A549 (cell line): ENCODE data around the gene TFDP3.

Experiments
- EHF ChIP-seq: fragments of 250-450 bp; sonication (Bioruptor Pico); IDR thresholded peaks from 2 replicates; pipeline ENCODE4 v1.5.0; 2020; ENCODE audit warnings: mild to moderate bottlenecking
- POLR2A ChIP-seq: IDR thresholded peaks from 2 replicates; pipeline ENCODE4 v1.6.1; 2012; ENCODE audit warnings: mild to moderate bottlenecking, low read length
- RAD21 ChIP-seq, 2 experiments: fragments of >200 bp in 1 of 2; sonication (Bioruptor Twin) in 1 of 2; formaldehyde crosslinking in 1 of 2; IDR thresholded peaks in 1 of 2; conservative IDR thresholded peaks in 1 of 2; 2 replicates in 1 of 2; 3 replicates in 1 of 2; pipeline ENCODE4 v1.6.1; 2012 to 2018; ENCODE audit warnings: inconsistent platforms in 1 of 2
- TF ChIP-seq, protein P1 (sequence below): fragments of >200 bp; sonication (Bioruptor Twin); formaldehyde crosslinking; IDR thresholded peaks from 3 replicates; pipeline ENCODE4 v1.5.1; 2016
- TF ChIP-seq, protein P2 (sequence below): fragments of 450-650 bp; IDR thresholded peaks from 2 replicates; pipeline ENCODE4 v1.6.1; 2014; ENCODE audit warnings: antibody characterized with exemption

- TF ChIP-seq, protein P1, sequence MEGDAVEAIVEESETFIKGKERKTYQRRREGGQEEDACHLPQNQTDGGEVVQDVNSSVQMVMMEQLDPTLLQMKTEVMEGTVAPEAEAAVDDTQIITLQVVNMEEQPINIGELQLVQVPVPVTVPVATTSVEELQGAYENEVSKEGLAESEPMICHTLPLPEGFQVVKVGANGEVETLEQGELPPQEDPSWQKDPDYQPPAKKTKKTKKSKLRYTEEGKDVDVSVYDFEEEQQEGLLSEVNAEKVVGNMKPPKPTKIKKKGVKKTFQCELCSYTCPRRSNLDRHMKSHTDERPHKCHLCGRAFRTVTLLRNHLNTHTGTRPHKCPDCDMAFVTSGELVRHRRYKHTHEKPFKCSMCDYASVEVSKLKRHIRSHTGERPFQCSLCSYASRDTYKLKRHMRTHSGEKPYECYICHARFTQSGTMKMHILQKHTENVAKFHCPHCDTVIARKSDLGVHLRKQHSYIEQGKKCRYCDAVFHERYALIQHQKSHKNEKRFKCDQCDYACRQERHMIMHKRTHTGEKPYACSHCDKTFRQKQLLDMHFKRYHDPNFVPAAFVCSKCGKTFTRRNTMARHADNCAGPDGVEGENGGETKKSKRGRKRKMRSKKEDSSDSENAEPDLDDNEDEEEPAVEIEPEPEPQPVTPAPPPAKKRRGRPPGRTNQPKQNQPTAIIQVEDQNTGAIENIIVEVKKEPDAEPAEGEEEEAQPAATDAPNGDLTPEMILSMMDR: no peak
- TF ChIP-seq, protein P2, sequence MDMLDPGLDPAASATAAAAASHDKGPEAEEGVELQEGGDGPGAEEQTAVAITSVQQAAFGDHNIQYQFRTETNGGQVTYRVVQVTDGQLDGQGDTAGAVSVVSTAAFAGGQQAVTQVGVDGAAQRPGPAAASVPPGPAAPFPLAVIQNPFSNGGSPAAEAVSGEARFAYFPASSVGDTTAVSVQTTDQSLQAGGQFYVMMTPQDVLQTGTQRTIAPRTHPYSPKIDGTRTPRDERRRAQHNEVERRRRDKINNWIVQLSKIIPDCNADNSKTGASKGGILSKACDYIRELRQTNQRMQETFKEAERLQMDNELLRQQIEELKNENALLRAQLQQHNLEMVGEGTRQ: no peak
- TF ChIP-seq RAD21 (conservative IDR thresholded peaks at IDR 0.05 in 1 of 2, IDR thresholded peaks at IDR 0.05 in 1 of 2) (no peak), POLR2A (no peak), EHF (CRISPR knock-in tag) (no peak)
These were observed 33.0 kb downstream of the TFDP3 start for GRCh38 chrX:133185119-133185518.
